ENCODE measurements around the gene MRPS22. TPM values are rescaled to one million over a fixed set of nuclear protein-coding genes. Genes with fewer than 3 reads are reported as not detected.
"Not testable (repeated sequence)": the region's sequence is repeated elsewhere in the genome, so short reads cannot be mapped to it uniquely, and the experiment has no call there.

MRPS22 gene
- total and polyA plus RNA-seq, 2 of the 13 experiments (the other 11 are each of a cell fraction or from before 2014, with no cell fraction given) = 52.7 to 113 TPM

DNA sequence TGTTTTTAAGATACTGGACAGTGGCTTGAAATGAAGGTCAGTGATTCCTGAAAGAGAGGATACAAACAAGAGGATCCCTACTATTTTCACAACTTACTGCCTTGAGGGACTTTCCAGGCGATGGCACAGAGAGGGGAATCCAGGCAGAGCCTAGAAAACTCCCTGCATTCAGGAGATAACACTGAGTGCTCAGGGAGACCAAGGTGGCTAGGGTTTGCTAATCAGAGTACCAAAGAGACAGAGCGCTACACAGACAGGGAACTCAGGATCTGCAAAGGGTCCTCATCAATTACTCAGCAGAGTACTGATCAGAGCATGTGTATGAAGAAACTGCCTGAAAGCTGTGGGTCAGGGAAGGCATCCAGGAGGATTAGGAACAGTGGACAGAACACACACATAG lies 11.7 kb upstream of the MRPS22 start:
- WGBS (ENCODE audit: low lambda C conversion rate) = 0% methylated on average over 2 of the region's 2 CpGs
- Histone ChIP-seq H3K27ac (ENCODE audit: extremely low read length, insufficient read depth, low read length) (no peak overlapping the region), H3K79me2 (ENCODE audit: insufficient read depth, low read length) (no peaks in the 10 kb centered on the region), H3K4me2 (ENCODE audit: low read depth, low read length) (no peak overlapping the region), H3K4me1 (ENCODE audit: insufficient read depth, low read length) (peaks cover 4% of the 10 kb centered on the region; the same call in 1 of the 2 replicates), H2AFZ (ENCODE audit: low read length) (no peak overlapping the region), H3K9ac (ENCODE audit: insufficient read depth, low read depth, low read length) (no peak overlapping the region), H3K36me3 (replicated peaks in 1 of 2; ENCODE audit: control insufficient read depth in 1 of 2, insufficient read depth in 2 of 2, low read length in 2 of 2) (no peaks in the 10 kb centered on the region), H4K20me1 (ENCODE audit: insufficient read depth, low read length) (no peaks in the 10 kb centered on the region), H3K27me3 (ENCODE audit: control insufficient read depth in 1 of 2, insufficient read depth in 2 of 2, low read length in 2 of 2) (peaks cover 4 to 21% of the 10 kb centered on the region in 2 experiments; a peak in 4 of 5 replicates), H3K9me3 (ENCODE audit: low read length) (no peaks in the 10 kb centered on the region), H3K4me3 (replicated peaks in 1 of 3; ENCODE audit: insufficient read depth in 1 of 3, low read depth in 2 of 3, low read length in 3 of 3) (no peak overlapping the region)
- ChIA-PET CTCF (ENCODE audit: low intra/inter-chr PET ratio, low total read pairs) (no interaction called here), POLR2A (no interaction called here)
- ATAC-seq = no peak
- TF ChIP-seq GLI4 (CRISPR knock-in tag; IDR thresholded peaks at IDR 0.05; ENCODE audit: borderline replicate concordance) = no peak
- TF ChIP-seq SIX1 (CRISPR knock-in tag; IDR thresholded peaks at IDR 0.05; ENCODE audit: borderline replicate concordance) = no peak
- intact Hi-C loops (cut with micrococcal nuclease; ENCODE audit: unreplicated experiment) = no loop called here
- FAIRE-seq = no peak
- no peak for DNase-seq (ENCODE audit: low spot score)
- no TSS peak for BruUV-seq (replicated peaks)
- in situ Hi-C loops (cut with HindIII; ENCODE audit: extremely low pct_ligation_motif_present, low pct_unique_long_range_greater_than_20kb) = no loop called here

GRCh38 chr3:139334675-139335074 lies 9.1 kb upstream of the MRPS22 start:
- H3K4me2 ChIP-seq (ENCODE audit: low read depth, low read length); DNase-seq (ENCODE audit: low spot score); H3K4me3 ChIP-seq (replicated peaks in 1 of 3; ENCODE audit: insufficient read depth in 1 of 3, low read depth in 2 of 3, low read length in 3 of 3); H4K20me1 ChIP-seq (ENCODE audit: insufficient read depth, low read length); FAIRE-seq; CTCF ChIA-PET (ENCODE audit: low intra/inter-chr PET ratio, low total read pairs); H2AFZ ChIP-seq (ENCODE audit: low read length); intact Hi-C loops (cut with micrococcal nuclease; ENCODE audit: unreplicated experiment); H3K4me1 ChIP-seq (ENCODE audit: insufficient read depth, low read length); ATAC-seq; H3K9me3 ChIP-seq (ENCODE audit: low read length); H3K27ac ChIP-seq (ENCODE audit: extremely low read length, insufficient read depth, low read length); POLR2A ChIA-PET; in situ Hi-C loops (cut with HindIII; ENCODE audit: extremely low pct_ligation_motif_present, low pct_unique_long_range_greater_than_20kb); BruUV-seq (replicated peaks); H3K79me2 ChIP-seq (ENCODE audit: insufficient read depth, low read length); H3K9ac ChIP-seq (ENCODE audit: insufficient read depth, low read depth, low read length); H3K36me3 ChIP-seq (replicated peaks in 1 of 2; ENCODE audit: control insufficient read depth in 1 of 2, insufficient read depth in 2 of 2, low read length in 2 of 2): not testable (repeated sequence)
- peaks cover 2 to 10% of the 10 kb centered on the region in 2 experiments; a peak in 3 of 5 replicates for H3K27me3 ChIP-seq (ENCODE audit: control insufficient read depth in 1 of 2, insufficient read depth in 2 of 2, low read length in 2 of 2)
- 7% methylated on average over 1 of the region's 1 CpG for WGBS (ENCODE audit: low lambda C conversion rate)

- in situ Hi-C loops (cut with HindIII; ENCODE audit: extremely low pct_ligation_motif_present, low pct_unique_long_range_greater_than_20kb) (no loop called here), intact Hi-C loops (cut with micrococcal nuclease; ENCODE audit: unreplicated experiment) (no loop called here)
- Histone ChIP-seq H4K20me1 (ENCODE audit: insufficient read depth, low read length) (no peaks in the 10 kb centered on the region), H3K4me3 (replicated peaks in 1 of 3; ENCODE audit: insufficient read depth in 1 of 3, low read depth in 2 of 3, low read length in 3 of 3) (no peak overlapping the region), H3K4me2 (ENCODE audit: low read depth, low read length) (no peak overlapping the region), H3K9ac (ENCODE audit: insufficient read depth, low read depth, low read length) (no peak overlapping the region), H3K4me1 (ENCODE audit: insufficient read depth, low read length) (0 out of 2 replicates have a peak, but pooled peaks cover 3% of the 10 kb centered on the region), H3K79me2 (ENCODE audit: insufficient read depth, low read length) (no peaks in the 10 kb centered on the region), H3K36me3 (replicated peaks in 1 of 2; ENCODE audit: control insufficient read depth in 1 of 2, insufficient read depth in 2 of 2, low read length in 2 of 2) (no peaks in the 10 kb centered on the region), H2AFZ (ENCODE audit: low read length) (no peak overlapping the region), H3K27me3 (ENCODE audit: control insufficient read depth in 1 of 2, insufficient read depth in 2 of 2, low read length in 2 of 2) (no peaks in the 10 kb centered on the region; a peak in 1 of 5 replicates), H3K9me3 (ENCODE audit: low read length) (no peaks in the 10 kb centered on the region), H3K27ac (ENCODE audit: extremely low read length, insufficient read depth, low read length) (no peak overlapping the region)
- TF ChIP-seq MNT (IDR thresholded peaks at IDR 0.05) (peak; percentile 81), ZNF263 (CRISPR knock-in tag; IDR thresholded peaks at IDR 0.05) (no peak), ZNF335 (CRISPR knock-in tag; IDR thresholded peaks at IDR 0.05) (no peak), KMT2B (CRISPR knock-in tag; IDR thresholded peaks at IDR 0.05) (no peak)
- ATAC-seq = no peak
- CTCF ChIA-PET (ENCODE audit: low intra/inter-chr PET ratio, low total read pairs) = no interaction called here
- 50% methylated on average over 4 of the region's 4 CpGs for WGBS (ENCODE audit: low lambda C conversion rate)
- FAIRE-seq = no peak
- no TSS peak for BruUV-seq (replicated peaks)
- no peak for DNase-seq (ENCODE audit: low spot score)
- POLR2A ChIA-PET = no interaction called here
Measured at GRCh38 chr3:139338405-139338804, 5.4 kb upstream of the MRPS22 start.

Data from HepG2 (cell line).